HG03095 (cell line): Measurements from ENCODE around the gene ADGRA1.
"Not testable (repeated sequence)": the region's sequence is repeated elsewhere in the genome, so short reads cannot be mapped to it uniquely, and the experiment has no call there.

Source experiments
- ATAC-seq: cut with Tn5 transposase; IDR thresholded peaks from one replicate; pipeline ENCODE4 v1.9.1; 2021; ENCODE audit warnings: moderate library complexity; ENCODE audit not compliant: unreplicated experiment

ADGRA1 gene

DNA sequence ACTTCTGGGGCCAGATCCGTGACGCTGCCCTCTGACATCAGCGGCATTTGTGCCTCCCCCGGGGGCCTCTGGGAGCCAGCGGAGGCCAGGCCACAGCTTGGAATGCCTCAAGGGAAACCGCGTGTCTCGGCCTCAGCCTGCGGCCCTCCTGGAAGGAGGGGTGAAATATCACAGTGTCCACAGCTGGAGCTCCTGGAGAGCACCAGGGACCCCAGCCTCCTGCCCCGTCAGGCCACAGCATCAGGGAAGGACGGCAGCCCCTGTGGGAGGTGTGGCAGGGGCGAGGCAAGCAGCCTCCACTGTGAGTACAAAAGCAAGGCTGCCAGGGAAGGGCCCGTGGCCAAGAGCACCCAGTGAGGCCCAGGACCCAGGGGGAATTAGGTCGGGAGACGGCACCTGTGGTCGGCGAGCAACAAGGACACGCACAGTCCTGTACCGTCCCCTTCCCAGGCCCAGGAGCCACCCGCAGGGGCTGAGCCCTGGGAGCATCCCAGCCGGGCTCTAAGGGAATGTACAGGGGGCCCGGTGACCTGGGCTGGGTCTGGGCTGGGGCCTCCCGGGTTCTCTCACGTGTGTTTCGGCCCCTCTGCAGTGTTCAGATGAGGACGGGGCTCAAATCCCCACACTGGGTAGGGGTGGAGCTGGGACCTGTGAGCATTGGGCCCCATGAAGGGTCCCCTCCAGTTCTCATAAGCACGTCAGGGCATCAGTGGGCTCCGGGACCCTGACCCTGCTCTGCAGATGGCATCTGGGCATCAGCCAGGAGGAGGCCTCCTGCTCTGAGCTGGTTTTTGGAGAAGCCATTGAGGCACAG, 53.6 kb downstream of the ADGRA1 start:
- no peak for ATAC-seq

GRCh38 chr10:133141958-133142340, 54.2 kb downstream of the ADGRA1 start:
- ATAC-seq = no peak

GRCh38 chr10:133142523-133143199, 54.9 kb downstream of the ADGRA1 start:
- ATAC-seq = no peak

DNA sequence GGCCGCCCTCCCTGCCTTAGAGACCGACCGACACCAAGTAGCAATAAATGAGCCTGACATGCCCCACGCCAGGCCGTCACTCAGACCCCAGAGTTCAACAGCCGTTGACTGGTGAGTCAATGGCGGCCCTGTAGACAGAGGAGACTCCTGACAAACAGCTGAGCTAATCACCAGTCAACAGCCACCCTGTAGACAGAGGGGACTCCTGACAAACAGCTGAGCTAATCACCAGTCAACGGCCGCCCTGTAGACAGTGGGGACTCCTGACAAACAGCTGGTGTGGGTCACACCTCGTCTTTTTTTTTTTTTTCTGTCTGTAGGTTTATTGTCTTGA, 55.4 kb downstream of the ADGRA1 start:
- ATAC-seq = no peak

DNA sequence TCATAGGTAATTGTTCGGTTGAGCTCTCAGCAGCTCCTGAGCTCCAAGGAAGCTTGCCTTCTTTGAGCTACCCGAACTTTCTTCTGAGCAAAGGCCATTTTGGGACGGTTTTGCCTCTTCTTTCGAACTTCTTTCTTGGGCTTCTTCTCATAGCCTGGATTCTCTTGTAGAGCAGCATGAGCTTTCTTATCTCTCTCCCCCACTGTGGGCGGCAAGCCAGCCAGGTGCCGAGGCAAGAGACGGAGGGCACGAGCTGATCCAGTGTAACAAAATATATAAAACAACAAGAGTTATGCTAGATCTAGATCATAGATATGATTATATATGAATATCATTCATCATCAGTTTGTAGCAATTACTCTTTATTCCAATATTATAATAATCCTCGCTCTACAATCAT, 55.8 kb downstream of the ADGRA1 start:
- no peak for ATAC-seq

DNA sequence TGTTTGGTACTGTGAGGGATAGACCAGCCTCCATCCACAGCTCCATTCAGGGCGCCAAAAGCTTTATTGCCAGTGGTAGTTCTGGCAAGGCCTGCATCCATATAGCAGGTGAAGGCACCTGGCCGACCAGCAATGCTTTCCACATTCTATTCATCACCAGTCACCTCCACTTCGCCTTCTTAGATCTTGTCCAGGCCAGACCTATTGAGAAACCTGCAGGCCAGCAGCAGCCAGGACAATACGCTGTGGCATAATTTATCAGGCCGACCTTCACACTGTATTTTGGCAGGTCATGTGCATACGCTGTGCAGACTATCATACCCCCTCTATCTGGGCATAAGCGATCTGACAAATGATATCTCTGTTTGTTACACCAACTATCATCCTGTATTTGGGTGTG, 57.0 kb downstream of the ADGRA1 start:
- ATAC-seq = no peak

DNA sequence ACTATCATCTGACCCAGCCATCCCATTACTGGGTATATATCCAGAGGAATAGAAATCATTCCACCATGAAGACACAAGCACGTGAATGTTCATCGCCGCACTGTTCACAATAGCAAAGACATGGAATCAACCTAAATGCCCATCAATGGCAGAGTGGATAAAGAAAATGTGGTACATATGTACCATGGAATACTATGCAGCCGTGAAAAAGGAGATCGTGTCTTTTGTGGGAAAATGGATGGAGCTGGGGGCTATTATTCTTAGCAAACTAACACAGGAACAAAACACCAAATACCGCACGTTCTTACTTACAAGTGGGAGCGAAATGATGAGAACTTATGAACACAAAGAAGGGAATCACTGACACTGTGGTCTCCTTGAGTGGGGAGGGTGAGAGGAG, 62.5 kb downstream of the ADGRA1 start:
- no peak for ATAC-seq

DNA sequence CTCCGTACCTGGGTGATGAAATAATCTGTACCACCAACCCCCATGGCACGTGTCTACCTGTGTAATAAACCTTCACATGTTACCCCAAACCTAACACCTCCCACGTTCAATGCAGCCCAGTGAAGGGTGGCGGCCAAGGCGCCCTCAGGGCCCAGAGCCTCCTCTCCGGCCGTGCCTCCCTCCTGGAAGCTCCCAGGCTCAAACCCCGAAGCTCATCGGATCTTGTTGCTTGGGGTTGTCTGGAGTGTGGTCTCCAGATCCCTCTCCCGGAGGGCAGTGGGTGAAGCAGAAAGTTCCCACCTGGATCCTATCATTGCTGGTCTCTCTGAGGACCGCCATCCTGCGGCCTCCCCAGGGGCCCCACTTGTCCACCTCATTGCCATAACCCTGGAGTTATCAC, 62.9 kb downstream of the ADGRA1 start:
- ATAC-seq = no peak

DNA sequence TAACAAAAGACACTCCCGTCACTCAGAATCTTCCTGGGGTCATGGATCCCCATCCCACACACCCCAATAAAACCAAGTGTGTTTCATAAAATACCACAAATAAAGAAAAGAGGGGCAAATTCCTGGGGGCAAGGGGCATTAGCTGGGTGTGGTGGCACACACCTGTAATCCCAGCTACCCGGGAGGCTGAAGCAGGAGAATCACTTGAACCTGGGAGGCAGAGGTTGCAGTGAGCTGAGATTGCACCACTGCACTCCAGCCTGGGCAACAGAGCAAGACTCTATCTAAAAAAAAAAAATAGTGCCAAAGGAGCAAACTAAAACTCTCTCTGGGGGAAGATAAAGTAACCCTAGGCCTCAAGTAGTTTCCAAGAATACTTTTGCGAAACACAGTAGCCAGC, 63.3 kb downstream of the ADGRA1 start:
- not testable (repeated sequence) for ATAC-seq

- no peak for ATAC-seq
Observed at GRCh38 chr10:133151543-133151972, 63.8 kb downstream of the ADGRA1 start.

DNA sequence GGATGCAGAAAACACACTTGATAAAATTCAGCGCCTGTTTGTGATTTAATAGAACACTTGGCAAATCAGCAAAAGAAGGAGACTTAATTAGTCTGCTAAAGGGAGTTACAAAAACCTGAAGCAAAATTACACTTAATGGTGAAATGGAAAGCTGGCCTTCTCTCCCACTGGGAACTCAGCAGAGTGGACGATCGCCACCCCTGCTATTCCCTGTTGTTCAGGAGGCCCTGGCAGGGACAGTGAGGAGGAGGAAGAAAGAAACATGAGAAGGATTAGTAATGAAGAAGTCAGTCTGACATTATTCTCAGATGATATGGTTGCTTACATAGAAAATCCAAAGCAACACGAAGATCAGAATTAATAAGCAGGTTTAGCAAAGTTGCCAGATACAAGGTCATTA, 66.7 kb downstream of the ADGRA1 start:
- ATAC-seq = no peak

- ATAC-seq = no peak
Observed at GRCh38 chr10:133154996-133155778, 67.5 kb downstream of the ADGRA1 start.

- no peak for ATAC-seq
Observed at GRCh38 chr10:133156674-133157579, 69.2 kb downstream of the ADGRA1 start.

DNA sequence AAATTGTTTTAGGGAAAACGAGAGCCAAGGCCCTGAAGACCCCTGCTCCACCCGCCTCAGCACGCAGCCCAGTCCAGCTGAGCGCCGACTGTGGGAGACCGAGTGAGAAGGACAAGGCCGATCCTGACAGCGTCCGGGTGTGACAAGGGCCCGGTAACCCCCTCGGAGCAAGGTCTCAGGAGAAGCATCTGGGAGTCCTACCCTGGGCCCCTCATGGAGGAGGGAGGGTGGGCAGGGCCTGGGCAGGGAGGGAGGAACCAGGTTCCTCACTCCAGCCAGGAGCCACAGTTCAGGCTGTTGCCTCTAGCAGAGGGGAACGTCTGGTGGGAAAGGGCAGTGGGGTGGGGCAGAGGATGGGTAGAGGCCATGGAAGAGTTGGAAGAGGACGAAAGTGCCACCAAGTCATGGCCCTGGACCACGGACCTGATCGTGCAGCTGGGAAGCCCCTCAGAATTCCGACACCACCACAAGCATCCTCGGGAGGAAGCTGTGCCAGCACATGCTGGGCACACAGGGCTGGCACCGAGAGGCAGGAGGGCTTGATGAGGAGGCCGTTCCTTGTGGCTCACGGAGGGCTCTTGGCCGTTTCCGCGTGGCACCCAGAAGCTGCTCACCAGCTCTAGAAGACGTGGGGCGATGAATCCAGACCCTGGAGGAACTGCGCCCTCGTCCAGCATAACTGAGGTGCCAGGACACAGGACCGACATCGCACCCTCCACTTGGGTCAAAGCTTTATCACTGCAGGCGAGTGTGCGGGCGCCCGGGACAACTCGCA, 70.1 kb downstream of the ADGRA1 start:
- no peak for ATAC-seq

- ATAC-seq = no peak
Observed at GRCh38 chr10:133158437-133158755, 70.7 kb downstream of the ADGRA1 start.

- no peak for ATAC-seq
Observed at GRCh38 chr10:133158756-133159610, 71.3 kb downstream of the ADGRA1 start.

- ATAC-seq = no peak
Observed at GRCh38 chr10:133159611-133159949, 71.9 kb downstream of the ADGRA1 start.

DNA sequence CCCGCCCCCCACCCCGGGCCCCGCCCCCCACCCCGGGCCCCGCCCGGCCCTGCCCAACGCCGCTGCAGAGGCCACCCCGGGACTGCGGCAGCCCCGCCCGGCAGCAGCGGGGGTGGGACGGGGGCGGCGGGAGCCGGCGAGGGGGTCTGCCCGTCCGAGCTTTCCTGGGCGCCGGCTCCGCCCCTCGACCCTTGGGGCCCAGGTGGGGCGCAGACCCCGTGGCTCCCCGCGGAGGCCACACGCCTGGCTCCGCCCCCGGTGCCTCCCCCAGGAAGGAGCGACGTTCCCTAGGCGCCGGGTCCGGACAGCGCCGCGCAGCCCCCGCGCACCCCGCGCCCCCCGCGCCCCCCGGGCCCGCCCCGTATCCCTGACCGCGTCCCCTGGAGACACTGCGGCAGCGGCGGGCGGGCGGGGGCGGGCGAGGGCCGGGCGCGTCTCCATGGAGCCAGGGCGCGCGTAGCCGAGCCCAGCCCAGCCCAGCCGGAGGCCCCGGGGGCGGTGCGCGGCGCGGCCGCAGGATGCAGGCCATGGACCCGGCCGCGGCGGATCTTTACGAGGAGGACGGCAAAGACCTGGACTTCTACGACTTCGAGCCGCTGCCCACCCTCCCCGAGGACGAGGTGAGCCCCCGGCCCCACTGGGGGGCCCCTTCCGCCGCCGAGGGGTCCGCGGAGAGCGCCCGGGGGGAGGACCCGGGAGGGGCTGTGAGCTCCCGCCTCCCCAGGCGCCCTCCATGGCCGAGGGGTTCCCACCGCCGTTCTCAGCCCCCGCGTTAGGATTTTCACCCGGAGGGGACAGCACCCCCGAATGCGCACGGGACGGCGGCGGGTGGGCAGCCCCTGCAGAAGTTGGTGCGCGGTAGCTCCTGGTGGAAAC, 72.5 kb downstream of the ADGRA1 start, which contains the start of gene KNDC1:
Gene KNDC1, plus strand, starts transcription at position 270 of the 876 bp plus-strand sequence. Its CDS starts 249 bp downstream, at position 519.
- no peak for ATAC-seq
